HL-60/S4 (cell line): ENCODE data around the gene FAAH.

ENCODE experiments used
- in situ Hi-C: fragments of 300-500 bp; cut with MboI; formaldehyde crosslinking; loops from 2 replicates; pipeline ENCODE4 v1.14.3; 2022; ENCODE audit warnings: low sequenced_read_pairs

FAAH gene

GRCh38 chr1:46421739-46422138 lies 27.6 kb downstream of the FAAH start:
- in situ Hi-C loops = no loop called here

GRCh38 chr1:46422261-46422871 lies 28.2 kb downstream of the FAAH start:
- in situ Hi-C loops = no loop called here

GRCh38 chr1:46423574-46424240 lies 29.6 kb downstream of the FAAH start:
- in situ Hi-C loops = no loop called here

GRCh38 chr1:46424730-46425129 lies 30.6 kb downstream of the FAAH start:
- in situ Hi-C loops = no loop called here

GRCh38 chr1:46425726-46426125 lies 31.6 kb downstream of the FAAH start:
- in situ Hi-C loops = no loop called here

GRCh38 chr1:46427541-46427940 lies 33.4 kb downstream of the FAAH start:
- in situ Hi-C loops = no loop called here

- in situ Hi-C loops = no loop called here
Measured at GRCh38 chr1:46429436-46429835, 35.3 kb downstream of the FAAH start.

- in situ Hi-C loops = no loop called here
Measured at GRCh38 chr1:46431695-46432094, 37.6 kb downstream of the FAAH start.

GRCh38 chr1:46432781-46433327 lies 38.7 kb downstream of the FAAH start:
- in situ Hi-C loops = no loop called here

GRCh38 chr1:46434358-46434757 lies 40.2 kb downstream of the FAAH start:
- in situ Hi-C loops = no loop called here

GRCh38 chr1:46436844-46437243 lies 42.7 kb downstream of the FAAH start:
- in situ Hi-C loops = no loop called here

GRCh38 chr1:46437723-46438122 lies 43.6 kb downstream of the FAAH start:
- in situ Hi-C loops = no loop called here

GRCh38 chr1:46438346-46438745 lies 44.2 kb downstream of the FAAH start:
- in situ Hi-C loops = no loop called here

GRCh38 chr1:46440478-46440877 lies 46.4 kb downstream of the FAAH start:
- in situ Hi-C loops = no loop called here

GRCh38 chr1:46442317-46443161 lies 48.4 kb downstream of the FAAH start:
- in situ Hi-C loops = no loop called here

GRCh38 chr1:46444466-46444865 lies 50.3 kb downstream of the FAAH start:
- in situ Hi-C loops = no loop called here

GRCh38 chr1:46445773-46446256 lies 51.7 kb downstream of the FAAH start:
- in situ Hi-C loops = no loop called here

- in situ Hi-C loops = no loop called here
Measured at GRCh38 chr1:46446646-46447498, 52.8 kb downstream of the FAAH start.

- in situ Hi-C loops = no loop called here
Measured at GRCh38 chr1:46447499-46448108, 53.5 kb downstream of the FAAH start.
